Gastrocnemius medialis (tissue), 4 donors: ENCODE results near the gene GMPPB.

Source experiments
- POLR2A ChIP-seq, 2 donors: fragments of 450-650 bp; IDR thresholded peaks; one replicate each; pipeline ENCODE4 v1.6.1; 2017; ENCODE audit warnings: antibody characterized with exemption in 2 of 2, mild to moderate bottlenecking in 2 of 2, moderate library complexity in 2 of 2
- TF ChIP-seq, protein P1 (sequence below), 5 experiments: fragments of 450-650 bp in 3 of 5; fragments of 200-600 bp in 2 of 5; sonication (generic) in 2 of 5; IDR thresholded peaks in 4 of 5; conservative IDR thresholded peaks in 1 of 5; 1 replicate in 4 of 5; 2 replicates in 1 of 5; pipeline ENCODE4 v1.5.1; 2016 to 2019; ENCODE audit warnings: antibody characterized with exemption in 5 of 5, mild to moderate bottlenecking in 3 of 5, moderate library complexity in 3 of 5

DNA sequence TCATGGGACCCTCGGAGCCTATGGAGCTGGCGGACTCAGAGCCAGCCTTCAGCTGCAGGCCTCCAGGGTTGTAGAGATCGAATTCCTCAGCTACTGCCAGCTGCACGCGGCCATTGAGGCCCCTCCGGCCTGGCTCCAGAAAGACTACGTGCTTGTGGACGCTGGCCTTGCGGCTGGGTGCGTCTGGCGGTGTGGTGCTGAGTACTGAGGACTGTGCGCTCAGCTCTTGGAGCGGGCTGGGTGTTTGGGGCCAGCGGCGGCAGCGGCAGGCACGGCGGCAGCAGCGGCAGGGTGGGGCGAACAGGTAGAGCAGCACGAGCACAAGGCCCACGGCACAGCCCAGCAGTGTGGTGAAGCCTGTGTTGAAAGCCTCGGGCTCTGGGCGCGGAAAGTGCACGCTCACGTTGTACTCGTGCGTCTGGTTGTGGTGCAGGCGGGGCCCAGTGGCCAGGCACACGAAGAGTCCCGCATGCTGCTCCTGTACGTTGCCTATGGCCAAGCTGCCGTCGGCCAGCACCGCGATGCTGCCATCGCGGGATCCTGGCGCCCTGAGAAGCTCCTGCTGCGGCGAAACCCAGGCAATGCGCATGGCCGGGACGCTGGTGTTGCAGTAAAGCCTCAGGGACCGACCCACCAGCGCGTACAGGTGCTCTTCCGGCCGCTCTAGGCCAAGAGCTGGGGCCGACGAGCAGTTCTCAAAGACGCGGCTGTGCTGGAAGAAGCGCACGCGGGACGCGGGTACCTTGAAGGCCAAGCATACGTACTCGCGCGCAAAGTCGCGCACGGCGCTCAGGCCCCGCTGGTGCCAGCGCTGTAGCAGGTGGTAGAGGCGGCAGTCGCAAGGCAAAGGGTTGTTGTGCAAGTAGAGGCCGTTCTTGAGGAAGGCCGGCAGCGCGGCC is 5.5 kb downstream of the GMPPB start:
- TF ChIP-seq, protein P1, sequence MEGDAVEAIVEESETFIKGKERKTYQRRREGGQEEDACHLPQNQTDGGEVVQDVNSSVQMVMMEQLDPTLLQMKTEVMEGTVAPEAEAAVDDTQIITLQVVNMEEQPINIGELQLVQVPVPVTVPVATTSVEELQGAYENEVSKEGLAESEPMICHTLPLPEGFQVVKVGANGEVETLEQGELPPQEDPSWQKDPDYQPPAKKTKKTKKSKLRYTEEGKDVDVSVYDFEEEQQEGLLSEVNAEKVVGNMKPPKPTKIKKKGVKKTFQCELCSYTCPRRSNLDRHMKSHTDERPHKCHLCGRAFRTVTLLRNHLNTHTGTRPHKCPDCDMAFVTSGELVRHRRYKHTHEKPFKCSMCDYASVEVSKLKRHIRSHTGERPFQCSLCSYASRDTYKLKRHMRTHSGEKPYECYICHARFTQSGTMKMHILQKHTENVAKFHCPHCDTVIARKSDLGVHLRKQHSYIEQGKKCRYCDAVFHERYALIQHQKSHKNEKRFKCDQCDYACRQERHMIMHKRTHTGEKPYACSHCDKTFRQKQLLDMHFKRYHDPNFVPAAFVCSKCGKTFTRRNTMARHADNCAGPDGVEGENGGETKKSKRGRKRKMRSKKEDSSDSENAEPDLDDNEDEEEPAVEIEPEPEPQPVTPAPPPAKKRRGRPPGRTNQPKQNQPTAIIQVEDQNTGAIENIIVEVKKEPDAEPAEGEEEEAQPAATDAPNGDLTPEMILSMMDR (IDR thresholded peaks at IDR 0.05 in 4 of 5, conservative IDR thresholded peaks at IDR 0.05 in 1 of 5) = no peak
- no peak for TF ChIP-seq POLR2A (IDR thresholded peaks at IDR 0.05)
